Measurements from ENCODE around the gene KLK12.

KLK12 gene

DNA sequence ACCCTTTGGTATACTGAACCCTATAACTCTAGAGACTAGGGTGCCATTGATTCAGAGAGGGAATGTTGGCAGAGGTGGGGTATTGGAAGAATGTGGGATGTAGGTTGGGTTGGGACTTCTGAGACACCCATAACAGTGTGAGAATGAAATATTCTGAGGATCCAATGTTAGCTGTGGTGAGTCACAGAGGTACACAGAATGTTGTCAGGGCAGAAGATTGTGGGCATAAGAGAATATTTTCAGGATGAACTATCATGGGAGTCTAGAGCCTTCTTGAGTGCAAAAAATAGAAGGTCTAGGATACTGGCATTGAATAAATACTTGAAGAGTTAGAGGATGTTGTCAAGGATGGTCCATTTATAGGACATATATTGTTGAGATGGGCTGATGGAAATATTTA lies 21.1 kb upstream of the KLK12 start:
- POLR2A ChIA-PET: no interaction called here
- Histone ChIP-seq H3K27me3 (replicated peaks in 2 of 5; ENCODE audit: control insufficient read depth in 4 of 5, insufficient read depth in 5 of 5, low read length in 4 of 5) (peaks cover 0 to 47% (median 31%) of the 10 kb centered on the region in 5 experiments), H3K27ac (ENCODE audit: insufficient read depth in 1 of 2, low read depth in 1 of 2, low read length in 2 of 2, poor library complexity in 1 of 2, severe bottlenecking in 2 of 2) (no peak overlapping the region), H3K36me3 (ENCODE audit: control insufficient read depth in 4 of 4, insufficient read depth in 4 of 4, low read length in 3 of 4) (no peaks in the 10 kb centered on the region), H3K4me1 (ENCODE audit: control extremely low read depth in 1 of 4, control insufficient read depth in 4 of 4, insufficient read depth in 4 of 4, low read length in 3 of 4) (no peaks in the 10 kb centered on the region), H3K9me3 (ENCODE audit: control extremely low read depth in 1 of 5, control insufficient read depth in 4 of 5, insufficient read depth in 2 of 5, low read depth in 1 of 5, low read length in 4 of 5) (no peaks in the 10 kb centered on the region), H3K4me3 (ENCODE audit: control insufficient read depth in 1 of 7, extremely low read depth in 1 of 7, insufficient read depth in 4 of 7, low read depth in 2 of 7, low read length in 6 of 7) (no peak overlapping the region)
- CTCF ChIA-PET: no interaction called here
- DNase-seq: no peak

DNA sequence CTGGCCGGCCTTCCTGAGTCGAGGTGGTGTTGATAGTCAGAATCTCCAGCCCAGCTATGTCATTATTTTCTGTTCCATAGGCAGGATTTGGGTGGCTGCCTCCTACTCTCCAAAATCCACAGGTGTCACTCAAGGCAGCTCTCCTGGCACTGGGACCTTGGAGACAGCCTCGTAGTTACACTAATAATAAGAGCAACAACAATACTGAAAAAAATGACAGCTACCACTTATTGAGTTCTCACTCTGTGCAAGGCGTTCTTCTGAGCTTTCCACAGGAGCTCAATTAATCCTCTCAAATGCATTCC lies 12.2 kb upstream of the KLK12 start:
- no peak overlapping the region for H3K4me3 ChIP-seq (ENCODE audit: control insufficient read depth in 1 of 7, extremely low read depth in 1 of 7, insufficient read depth in 4 of 7, low read depth in 2 of 7, low read length in 6 of 7)
- ChIA-PET POLR2A (no interaction called here), CTCF (no interaction called here)
- peaks cover 0 to 16% (median 6%) of the 10 kb centered on the region in 5 experiments for H3K27me3 ChIP-seq (replicated peaks in 2 of 5; ENCODE audit: control insufficient read depth in 4 of 5, insufficient read depth in 5 of 5, low read length in 4 of 5)
- H3K9me3 ChIP-seq (ENCODE audit: control extremely low read depth in 1 of 5, control insufficient read depth in 4 of 5, insufficient read depth in 2 of 5, low read depth in 1 of 5, low read length in 4 of 5): peaks cover 0 to 6% (median 0%) of the 10 kb centered on the region in 5 experiments
- WGBS (ENCODE audit: insufficient coverage): no CpG with 5 or more reads among the region's 4 CpGs
- no peaks in the 10 kb centered on the region for H3K36me3 ChIP-seq (ENCODE audit: control insufficient read depth in 4 of 4, insufficient read depth in 4 of 4, low read length in 3 of 4)
- no peaks in the 10 kb centered on the region for H3K4me1 ChIP-seq (ENCODE audit: control extremely low read depth in 1 of 4, control insufficient read depth in 4 of 4, insufficient read depth in 4 of 4, low read length in 3 of 4)
- no peak for DNase-seq
- H3K27ac ChIP-seq (ENCODE audit: insufficient read depth in 1 of 2, low read depth in 1 of 2, low read length in 2 of 2, poor library complexity in 1 of 2, severe bottlenecking in 2 of 2): no peak overlapping the region

DNA sequence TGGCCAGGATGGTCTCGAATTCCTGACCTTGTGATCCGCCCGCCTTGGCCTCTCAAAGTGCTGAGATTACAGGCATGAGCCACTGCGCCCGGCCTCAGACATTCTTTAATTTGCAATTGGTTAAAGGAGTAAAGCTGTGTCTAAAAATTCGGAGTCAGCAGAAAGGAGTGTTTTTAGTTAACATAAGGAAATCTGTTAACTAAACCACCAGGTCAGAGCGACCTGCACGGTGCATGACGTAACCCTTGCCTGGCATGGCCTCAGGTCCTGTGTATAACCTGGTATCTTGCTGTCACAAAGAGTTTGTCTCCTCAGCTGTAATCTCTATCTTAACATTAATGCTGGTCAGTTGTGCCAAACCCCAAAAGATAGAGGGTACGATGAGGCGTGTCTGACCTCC lies 9.5 kb upstream of the KLK12 start:
- CTCF ChIA-PET: no interaction called here

DNA sequence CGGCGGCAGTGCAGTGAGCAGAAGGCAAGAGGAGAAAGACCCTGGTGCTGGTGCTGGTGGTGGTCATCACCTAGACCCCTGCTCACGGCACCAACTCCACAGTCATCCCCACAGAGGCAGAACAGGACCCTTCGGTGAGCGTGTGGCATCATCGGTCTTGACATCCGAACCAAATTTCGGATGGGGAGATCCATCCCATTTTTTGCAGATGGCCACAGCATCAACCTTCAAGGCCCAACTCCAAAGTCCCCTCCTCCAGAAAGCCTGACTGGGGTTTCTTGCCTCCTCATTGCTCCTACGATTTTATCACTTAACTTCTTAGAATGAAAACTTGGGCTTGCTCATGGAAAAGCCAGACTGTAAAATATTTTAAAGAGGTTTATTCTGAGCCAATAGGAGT lies 8.7 kb upstream of the KLK12 start:
- Histone ChIP-seq H3K4me1 (ENCODE audit: control extremely low read depth in 1 of 4, control insufficient read depth in 4 of 4, insufficient read depth in 4 of 4, low read length in 3 of 4) (no peaks in the 10 kb centered on the region), H3K9me3 (ENCODE audit: control extremely low read depth in 1 of 5, control insufficient read depth in 4 of 5, insufficient read depth in 2 of 5, low read depth in 1 of 5, low read length in 4 of 5) (no peaks in the 10 kb centered on the region), H3K27me3 (replicated peaks in 2 of 5; ENCODE audit: control insufficient read depth in 4 of 5, insufficient read depth in 5 of 5, low read length in 4 of 5) (peaks cover 0 to 13% (median 6%) of the 10 kb centered on the region in 5 experiments), H3K36me3 (ENCODE audit: control insufficient read depth in 4 of 4, insufficient read depth in 4 of 4, low read length in 3 of 4) (no peaks in the 10 kb centered on the region), H3K4me3 (ENCODE audit: control insufficient read depth in 1 of 7, extremely low read depth in 1 of 7, insufficient read depth in 4 of 7, low read depth in 2 of 7, low read length in 6 of 7) (no peak overlapping the region), H3K27ac (ENCODE audit: insufficient read depth in 1 of 2, low read depth in 1 of 2, low read length in 2 of 2, poor library complexity in 1 of 2, severe bottlenecking in 2 of 2) (no peak overlapping the region)
- CTCF ChIA-PET: no interaction called here
- no peak for DNase-seq
- POLR2A ChIA-PET: no interaction called here
- WGBS (ENCODE audit: insufficient coverage): 85% methylated on average over 8 of the region's 9 CpGs

More for the DNA sequence above, 9.5 kb upstream of the KLK12 start:
- H3K36me3 ChIP-seq (ENCODE audit: control insufficient read depth in 4 of 4, insufficient read depth in 4 of 4, low read length in 3 of 4): no peaks in the 10 kb centered on the region
- POLR2A ChIA-PET: no interaction called here
- peaks cover 0 to 16% (median 6%) of the 10 kb centered on the region in 5 experiments for H3K27me3 ChIP-seq (replicated peaks in 2 of 5; ENCODE audit: control insufficient read depth in 4 of 5, insufficient read depth in 5 of 5, low read length in 4 of 5)
- H3K4me3 ChIP-seq (ENCODE audit: control insufficient read depth in 1 of 7, extremely low read depth in 1 of 7, insufficient read depth in 4 of 7, low read depth in 2 of 7, low read length in 6 of 7): no peak overlapping the region
- WGBS (ENCODE audit: insufficient coverage): 91% methylated on average over 11 of the region's 11 CpGs
- H3K9me3 ChIP-seq (ENCODE audit: control extremely low read depth in 1 of 5, control insufficient read depth in 4 of 5, insufficient read depth in 2 of 5, low read depth in 1 of 5, low read length in 4 of 5): peaks cover 0 to under 1% (median 0%) of the 10 kb centered on the region in 5 experiments
- no peak for DNase-seq
- H3K4me1 ChIP-seq (ENCODE audit: control extremely low read depth in 1 of 4, control insufficient read depth in 4 of 4, insufficient read depth in 4 of 4, low read length in 3 of 4): no peaks in the 10 kb centered on the region
- no peak overlapping the region for H3K27ac ChIP-seq (ENCODE audit: insufficient read depth in 1 of 2, low read depth in 1 of 2, low read length in 2 of 2, poor library complexity in 1 of 2, severe bottlenecking in 2 of 2)

DNA sequence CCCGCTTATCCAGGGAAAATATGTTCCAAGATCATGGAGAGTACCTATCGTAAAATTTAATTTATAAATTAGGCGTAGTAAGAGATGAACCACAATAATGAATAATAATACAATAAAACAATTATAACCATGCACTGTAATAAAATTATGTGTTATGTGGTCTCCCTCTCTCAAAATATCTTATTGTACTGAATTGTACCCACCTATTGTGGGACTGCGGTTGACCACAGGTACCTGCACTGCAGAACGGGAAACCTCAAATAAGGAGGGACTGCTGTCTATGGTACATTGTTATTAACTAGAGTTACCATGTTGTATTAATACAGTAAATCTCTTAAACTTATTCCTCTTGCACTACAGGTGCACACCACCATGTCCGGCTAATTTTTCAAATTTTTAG lies 5.3 kb upstream of the KLK12 start:
- DNase-seq: no peak
- ChIA-PET CTCF (no interaction called here), POLR2A (no interaction called here)
- Histone ChIP-seq H3K36me3 (ENCODE audit: control insufficient read depth in 4 of 4, insufficient read depth in 4 of 4, low read length in 3 of 4) (no peaks in the 10 kb centered on the region), H3K9me3 (ENCODE audit: control extremely low read depth in 1 of 5, control insufficient read depth in 4 of 5, insufficient read depth in 2 of 5, low read depth in 1 of 5, low read length in 4 of 5) (no peaks in the 10 kb centered on the region), H3K27ac (ENCODE audit: insufficient read depth in 1 of 2, low read depth in 1 of 2, low read length in 2 of 2, poor library complexity in 1 of 2, severe bottlenecking in 2 of 2) (no peak overlapping the region), H3K4me1 (ENCODE audit: control extremely low read depth in 1 of 4, control insufficient read depth in 4 of 4, insufficient read depth in 4 of 4, low read length in 3 of 4) (no peaks in the 10 kb centered on the region), H3K4me3 (ENCODE audit: control insufficient read depth in 1 of 7, extremely low read depth in 1 of 7, insufficient read depth in 4 of 7, low read depth in 2 of 7, low read length in 6 of 7) (no peak overlapping the region), H3K27me3 (replicated peaks in 2 of 5; ENCODE audit: control insufficient read depth in 4 of 5, insufficient read depth in 5 of 5, low read length in 4 of 5) (peaks cover 0 to 12% (median 1%) of the 10 kb centered on the region in 5 experiments)
- WGBS (ENCODE audit: insufficient coverage): no CpG with 5 or more reads among the region's 6 CpGs

DNA sequence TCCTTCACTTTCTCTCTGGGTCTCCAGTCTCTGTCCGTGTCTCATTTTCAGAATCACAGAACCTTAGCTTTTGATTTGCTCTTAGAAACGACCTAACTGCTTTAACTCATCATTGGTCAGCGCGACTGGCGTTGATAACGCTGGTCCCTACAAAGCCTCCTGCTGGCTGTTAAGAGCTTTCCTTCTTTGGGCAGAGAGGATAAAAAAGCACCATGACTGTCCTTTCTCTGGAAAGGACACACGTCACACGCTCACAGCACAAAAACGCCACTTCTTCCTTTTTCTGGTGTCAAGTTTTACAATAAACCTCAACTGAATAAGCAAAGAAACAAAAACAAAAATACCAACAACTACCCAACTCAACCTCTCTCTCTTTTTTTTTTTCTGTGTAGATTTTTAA lies 1.7 kb upstream of the KLK12 start:
- ChIA-PET CTCF (interaction anchor here (0.7 kb wide), 1 partner anchor 17 kb away, joined by 4 read pairs; no protein-coding TSS in a partner anchor), POLR2A (no interaction called here)
- 69% methylated on average over 6 of the region's 9 CpGs for WGBS (ENCODE audit: insufficient coverage)
- H3K27me3 ChIP-seq (replicated peaks in 2 of 5; ENCODE audit: control insufficient read depth in 4 of 5, insufficient read depth in 5 of 5, low read length in 4 of 5): peaks cover 0 to 24% (median 0%) of the 10 kb centered on the region in 5 experiments
- no peaks in the 10 kb centered on the region for H3K36me3 ChIP-seq (ENCODE audit: control insufficient read depth in 4 of 4, insufficient read depth in 4 of 4, low read length in 3 of 4)
- H3K4me1 ChIP-seq (ENCODE audit: control extremely low read depth in 1 of 4, control insufficient read depth in 4 of 4, insufficient read depth in 4 of 4, low read length in 3 of 4): no peaks in the 10 kb centered on the region
- no peak for DNase-seq
- H3K4me3 ChIP-seq (ENCODE audit: control insufficient read depth in 1 of 7, extremely low read depth in 1 of 7, insufficient read depth in 4 of 7, low read depth in 2 of 7, low read length in 6 of 7): no peak overlapping the region
- no peaks in the 10 kb centered on the region for H3K9me3 ChIP-seq (ENCODE audit: control extremely low read depth in 1 of 5, control insufficient read depth in 4 of 5, insufficient read depth in 2 of 5, low read depth in 1 of 5, low read length in 4 of 5)
- no peak overlapping the region for H3K27ac ChIP-seq (ENCODE audit: insufficient read depth in 1 of 2, low read depth in 1 of 2, low read length in 2 of 2, poor library complexity in 1 of 2, severe bottlenecking in 2 of 2)

DNA sequence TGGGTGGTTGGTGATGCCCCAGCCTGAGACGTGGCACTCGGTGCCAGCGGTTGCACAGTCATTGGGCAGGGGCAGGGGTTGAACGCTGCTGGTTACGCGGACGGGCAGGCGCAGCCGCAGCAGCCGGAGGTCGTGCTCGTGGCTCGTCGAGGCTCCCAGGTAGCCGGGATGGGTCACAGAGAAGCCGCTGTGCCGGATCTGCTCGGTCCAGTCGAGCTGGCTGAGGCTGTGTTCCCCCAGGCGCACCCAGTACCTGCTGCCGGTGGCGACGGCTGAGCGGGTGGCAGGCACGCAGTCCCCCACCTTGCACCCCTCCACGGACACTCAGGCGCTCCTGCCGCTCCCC lies 2.9 kb downstream of the KLK12 start:
- no peaks in the 10 kb centered on the region for H3K4me1 ChIP-seq (ENCODE audit: control extremely low read depth in 1 of 4, control insufficient read depth in 4 of 4, insufficient read depth in 4 of 4, low read length in 3 of 4)
- H3K27me3 ChIP-seq (replicated peaks in 2 of 5; ENCODE audit: control insufficient read depth in 4 of 5, insufficient read depth in 5 of 5, low read length in 4 of 5): peaks cover 0 to 43% (median 4%) of the 10 kb centered on the region in 5 experiments
- no peak for DNase-seq
- H3K36me3 ChIP-seq (ENCODE audit: control insufficient read depth in 4 of 4, insufficient read depth in 4 of 4, low read length in 3 of 4): no peaks in the 10 kb centered on the region
- POLR2A ChIA-PET: no interaction called here
- no peak overlapping the region for H3K27ac ChIP-seq (ENCODE audit: insufficient read depth in 1 of 2, low read depth in 1 of 2, low read length in 2 of 2, poor library complexity in 1 of 2, severe bottlenecking in 2 of 2)
- no peak overlapping the region for H3K4me3 ChIP-seq (ENCODE audit: control insufficient read depth in 1 of 7, extremely low read depth in 1 of 7, insufficient read depth in 4 of 7, low read depth in 2 of 7, low read length in 6 of 7)
- H3K9me3 ChIP-seq (ENCODE audit: control extremely low read depth in 1 of 5, control insufficient read depth in 4 of 5, insufficient read depth in 2 of 5, low read depth in 1 of 5, low read length in 4 of 5): no peaks in the 10 kb centered on the region
- CTCF ChIA-PET: no interaction called here
- 96% methylated on average over 23 of the region's 28 CpGs for WGBS (ENCODE audit: insufficient coverage)
